SK-N-SH (cell line): ENCODE results near the gene RNF212. TPM values are rescaled to one million over a fixed set of nuclear protein-coding genes. Genes with fewer than 3 reads are reported as not detected.

Source experiments
- CTCF ChIA-PET: fragments of 300-600, 350-600 bp; formaldehyde crosslinking; extraction: SDS; loops from one replicate; lab custom pipeline; 2021; lab: Yijun Ruan, JAX
- POLR2A ChIA-PET: fragments of 350-600 bp; sonication (Branson Sonifier 250); formaldehyde crosslinking; extraction: SDS; loops from one replicate; lab custom pipeline; 2020; ENCODE audit warnings: antibody characterized with exemption, inconsistent platforms; lab: Yijun Ruan, JAX
- DNase-seq: peaks from one replicate; pipeline ENCODE4 v3.0.0; 2012
- H2AFZ ChIP-seq: fragments of 200-600 bp; sonication (generic); 2 replicates; pipeline ENCODE4 v1.8.1; 2016; ENCODE audit warnings: antibody characterized with exemption, mild to moderate bottlenecking, low read depth
- H3F3A ChIP-seq: fragments of 200-600 bp; sonication (generic); replicated peaks from 2 replicates; pipeline ENCODE3; 2016; ENCODE audit warnings: antibody characterized with exemption, mild to moderate bottlenecking; ENCODE audit not compliant: insufficient read depth
- H3K27ac ChIP-seq, 2 experiments: fragments of 200-500 bp in 1 of 2; fragments of 200-600 bp in 1 of 2; sonication (Bioruptor generic) in 1 of 2; sonication (generic), shearing (Covaris generic) in 1 of 2; 2 replicates each; pipeline versions ENCODE4 v1.5.1 to v1.6.1; 2014 to 2016; ENCODE audit warnings: low read depth in 2 of 2, inconsistent platforms in 1 of 2, low read length in 1 of 2, mild to moderate bottlenecking in 1 of 2, mixed read lengths in 1 of 2
- H3K27me3 ChIP-seq: fragments of 200-600 bp; sonication (generic), shearing (Covaris generic); 2 replicates; pipeline ENCODE4 v1.6.1; 2016; ENCODE audit warnings: mixed run types; ENCODE audit not compliant: insufficient read depth
- H3K36me3 ChIP-seq, 2 experiments: fragments of 200-500 bp in 1 of 2; fragments of 200-600 bp in 1 of 2; sonication (Bioruptor generic) in 1 of 2; sonication (generic) in 1 of 2; replicated peaks in 1 of 2; 2 replicates each; pipeline versions ENCODE3 to v1.5.1; 2014 to 2016; ENCODE audit warnings: low read length in 1 of 2, mild to moderate bottlenecking in 1 of 2; ENCODE audit not compliant: insufficient read depth in 2 of 2, control insufficient read depth in 1 of 2
- H3K4me1 ChIP-seq, 2 experiments: fragments of 200-500 bp in 1 of 2; fragments of 200-600 bp in 1 of 2; sonication (Bioruptor generic) in 1 of 2; sonication (generic), shearing (Covaris generic) in 1 of 2; 2 replicates each; pipeline versions ENCODE4 v1.5.1 to v1.6.1; 2014 to 2016; ENCODE audit warnings: low read depth in 1 of 2, low read length in 1 of 2, mixed run types in 1 of 2; ENCODE audit not compliant: insufficient read depth in 2 of 2, control insufficient read depth in 1 of 2
- H3K4me2 ChIP-seq: fragments of 200-600 bp; sonication (generic), shearing (Covaris generic); 2 replicates; pipeline ENCODE4 v1.6.1; 2017; ENCODE audit warnings: mixed run types
- H3K4me3 ChIP-seq, 2 experiments: fragments of 200-500 bp in 1 of 2; fragments of 200-600 bp in 1 of 2; sonication (Bioruptor generic) in 1 of 2; sonication (generic), shearing (Covaris generic) in 1 of 2; 2 replicates each; pipeline versions ENCODE4 v1.5.1 to v1.8.1; 2014 to 2016; ENCODE audit warnings: low read depth in 2 of 2, inconsistent platforms in 1 of 2, low read length in 1 of 2, mild to moderate bottlenecking in 1 of 2, mixed read lengths in 1 of 2, moderate library complexity in 1 of 2
- H3K79me2 ChIP-seq: fragments of 200-600 bp; sonication (generic); 2 replicates; pipeline ENCODE4 v1.8.1; 2017; ENCODE audit warnings: mild to moderate bottlenecking; ENCODE audit not compliant: insufficient read depth
- H3K9ac ChIP-seq: fragments of 200-600 bp; sonication (generic); 2 replicates; pipeline ENCODE4 v1.6.1; 2017; ENCODE audit warnings: mixed run types
- H3K9me2 ChIP-seq: fragments of 200-600 bp; sonication (generic); 2 replicates; pipeline ENCODE4 v1.6.1; 2017; ENCODE audit warnings: mixed run types
- H3K9me3 ChIP-seq: fragments of 200-600 bp; sonication (generic); 2 replicates; pipeline ENCODE4 v1.6.1; 2017; ENCODE audit warnings: mixed run types, mild to moderate bottlenecking, moderate library complexity
- H4K20me1 ChIP-seq: fragments of 200-600 bp; sonication (generic); 2 replicates; pipeline ENCODE4 v1.6.1; 2017; ENCODE audit warnings: mild to moderate bottlenecking, mixed run types; ENCODE audit not compliant: insufficient read depth
- CHD2 ChIP-seq: fragments of 150-350 bp; IDR thresholded peaks from 2 replicates; pipeline ENCODE4 v1.6.1; 2018; ENCODE audit warnings: low read length; ENCODE audit not compliant: partially characterized antibody
- CTCF ChIP-seq: fragments of 200-600 bp; sonication (generic); IDR thresholded peaks from 2 replicates; pipeline ENCODE4 v1.6.1; 2017; ENCODE audit warnings: antibody characterized with exemption, mild to moderate bottlenecking, moderate library complexity
- ELF1 ChIP-seq: IDR thresholded peaks from 2 replicates; pipeline ENCODE4 v1.4.0; 2012
- GATA2 ChIP-seq: sonication (generic); formaldehyde crosslinking; IDR thresholded peaks from 2 replicates; pipeline ENCODE4 v1.5.0; 2020; ENCODE audit warnings: mild to moderate bottlenecking, missing genetic modification reagents
- IRF3 ChIP-seq: fragments of 150-350 bp; IDR thresholded peaks from 2 replicates; pipeline ENCODE4 v1.6.1; 2016; ENCODE audit warnings: mild to moderate bottlenecking, low read depth, low read length
- JUND ChIP-seq: IDR thresholded peaks from 2 replicates; pipeline ENCODE4 v1.4.0; 2012
- MEF2A ChIP-seq: IDR thresholded peaks from 2 replicates; pipeline ENCODE4 v1.4.0; 2012; ENCODE audit warnings: low read depth, borderline replicate concordance
- NFIC ChIP-seq: IDR thresholded peaks from 2 replicates; pipeline ENCODE4 v1.4.0; 2012; ENCODE audit warnings: borderline replicate concordance
- NRF1 ChIP-seq: IDR thresholded peaks from 2 replicates; pipeline ENCODE4 v1.6.1; 2012; ENCODE audit warnings: low read depth, mild to moderate bottlenecking, low read length
- PBX3 ChIP-seq: IDR thresholded peaks from 2 replicates; pipeline ENCODE4; 2012
- POLR2AphosphoS5 ChIP-seq: IDR thresholded peaks from 2 replicates; pipeline ENCODE4 v1.6.1; 2012; ENCODE audit warnings: low read depth, low read length
- RAD21 ChIP-seq: IDR thresholded peaks from 2 replicates; pipeline ENCODE4 v1.6.1; 2012; ENCODE audit warnings: mild to moderate bottlenecking, low read length
- RFX5 ChIP-seq: IDR thresholded peaks from 2 replicates; pipeline ENCODE4 v1.6.1; 2012; ENCODE audit warnings: mild to moderate bottlenecking, improper control_type of control experiment, low read length
- SIN3A ChIP-seq: IDR thresholded peaks from 2 replicates; pipeline ENCODE4 v1.6.1; 2012; ENCODE audit warnings: low read depth, mild to moderate bottlenecking, low read length, moderate library complexity, borderline replicate concordance
- SMC3 ChIP-seq: IDR thresholded peaks from 2 replicates; pipeline ENCODE4 v1.6.1; 2012; ENCODE audit warnings: low read depth, low read length, improper control_type of control experiment
- TEAD4 ChIP-seq: IDR thresholded peaks from 2 replicates; pipeline ENCODE4 v1.4.0; 2012; ENCODE audit warnings: mild to moderate bottlenecking, borderline replicate concordance; ENCODE audit not compliant: insufficient read depth
- USF1 ChIP-seq: IDR thresholded peaks from 2 replicates; pipeline ENCODE4 v1.4.0; 2012; ENCODE audit warnings: low read depth, borderline replicate concordance
- YY1 ChIP-seq: IDR thresholded peaks from 2 replicates; pipeline ENCODE4 v1.4.0; 2012; ENCODE audit warnings: low read depth, mild to moderate bottlenecking
- WGBS: methylation state at CpG from one replicate; pipeline ENCODE4 v1.1.6; 2017; ENCODE audit warnings: low lambda C conversion rate; 5-methylcytosine and 5-hydroxymethylcytosine counted together
- polyA plus RNA-seq, 3 experiments: library from polyadenylated mRNA; depleted of rRNA; stranded (reverse); fragments of >200 nt; gene quantifications; 2 replicates each; pipeline ENCODE4 v1.2.3, GENCODE V29; 2012

Gene RNF212
- polyA plus RNA-seq, 1 of the 3 experiments (the other 2 are of a cell fraction): 7.0 TPM

- POLR2A ChIA-PET: no interaction called here
Measured at GRCh38 chr4:1092983-1093361, 20.4 kb downstream of the RNF212 start.

GRCh38 chr4:1092026-1092982 lies 21.1 kb downstream of the RNF212 start:
- TF ChIP-seq POLR2AphosphoS5 (no peak), RFX5 (no peak), RAD21 (no peak), JUND (no peak), CTCF (no peak; the same call in 1 of the 2 replicates), CHD2 (no peak), USF1 (no peak), MEF2A (no peak), YY1 (no peak), SIN3A (no peak), PBX3 (no peak), NFIC (no peak), ELF1 (no peak), NRF1 (no peak), SMC3 (no peak), TEAD4 (no peak)
- H3K9me3 ChIP-seq: no peaks in the 10 kb centered on the region
- WGBS: 76% methylated on average over 27 of the region's 28 CpGs
- no peaks in the 10 kb centered on the region for H3F3A ChIP-seq
- DNase-seq: no peak
- no peaks in the 10 kb centered on the region for H3K79me2 ChIP-seq
- H3K9me2 ChIP-seq: no peaks in the 10 kb centered on the region
- POLR2A ChIA-PET: interaction anchor here (0.6 kb wide), 1 partner anchor 203 kb away, joined by 3 read pairs; no protein-coding TSS in a partner anchor
- H3K27ac ChIP-seq: no peak overlapping the region
- H3K4me3 ChIP-seq: no peak overlapping the region
- no peak overlapping the region for H2AFZ ChIP-seq
- H3K4me1 ChIP-seq: no peaks in the 10 kb centered on the region
- no peaks in the 10 kb centered on the region for H3K27me3 ChIP-seq
- no peak overlapping the region for H3K9ac ChIP-seq
- CTCF ChIA-PET: interaction anchor here (0.7 kb wide), 3 partner anchors 11 to 537 kb away, joined by 3 read pairs; no protein-coding TSS in a partner anchor
- no peaks in the 10 kb centered on the region for H3K36me3 ChIP-seq
- no peak overlapping the region for H3K4me2 ChIP-seq
- no peaks in the 10 kb centered on the region for H4K20me1 ChIP-seq

More at GRCh38 chr4:1092983-1093361, 20.4 kb downstream of the RNF212 start:
- Histone ChIP-seq H3K9ac (no peak overlapping the region), H2AFZ (no peak overlapping the region), H3K36me3 (no peaks in the 10 kb centered on the region), H3F3A (no peaks in the 10 kb centered on the region), H3K4me3 (no peak overlapping the region), H3K27me3 (no peaks in the 10 kb centered on the region), H3K9me2 (no peaks in the 10 kb centered on the region), H3K9me3 (no peaks in the 10 kb centered on the region), H4K20me1 (no peaks in the 10 kb centered on the region), H3K79me2 (no peaks in the 10 kb centered on the region)
- CTCF ChIA-PET: interaction anchor here (0.7 kb wide), 1 partner anchor 536 kb away, joined by 3 read pairs; no protein-coding TSS in a partner anchor
- no peak for DNase-seq
- no peak for TF ChIP-seq RAD21
- TF ChIP-seq GATA2 (CRISPR knock-in tag): no peak
- no peak for TF ChIP-seq NRF1
- TF ChIP-seq MEF2A: no peak
- TF ChIP-seq IRF3: no peak
- TF ChIP-seq, all 33 proteins: peak for 0
- no peak overlapping the region for H3K27ac ChIP-seq
- no peak overlapping the region for H3K4me2 ChIP-seq
- WGBS: 56% methylated on average over 2 of the region's 4 CpGs
- no peaks in the 10 kb centered on the region for H3K4me1 ChIP-seq
